ENCODE measurements around the gene PTCD2. TPM values are rescaled to one million over a fixed set of nuclear protein-coding genes. Genes with fewer than 3 reads are reported as not detected.

Gene PTCD2
- total and polyA plus RNA-seq, 9 donors, result 3.3 to 12.9 (median 7.7) TPM

DNA sequence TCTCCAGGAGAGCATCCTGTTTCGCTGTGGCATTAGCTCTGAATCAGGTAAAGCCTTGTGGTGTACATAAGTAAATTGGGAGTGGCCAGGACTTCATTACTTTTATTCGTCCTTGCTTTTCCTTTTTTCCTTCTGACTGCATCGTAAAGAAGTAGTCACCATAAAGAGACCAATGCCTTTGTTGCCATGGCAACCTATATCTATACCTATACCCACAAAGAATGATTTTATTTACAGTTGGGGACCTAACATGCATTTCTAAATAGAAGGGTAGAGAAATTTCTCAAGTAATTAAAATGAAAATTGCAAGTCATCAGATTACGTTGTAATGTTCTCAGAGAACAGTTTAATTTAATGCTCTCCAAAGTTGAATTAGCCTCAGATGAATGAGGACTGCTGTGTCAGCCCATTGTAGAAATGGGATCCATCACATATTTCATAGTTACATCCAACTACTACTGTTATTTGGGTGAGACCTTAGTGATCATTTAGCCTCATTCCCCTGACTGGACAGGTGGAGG lies 18.6 kb downstream of the PTCD2 start:
- 94 to 95% (median 94%) methylated on average over 4 of the region's 4 CpGs for WGBS, 3 donors
- H3K27me3 ChIP-seq, result no peaks in the 10 kb centered on the region
- H3K4me1 ChIP-seq (ENCODE audit: insufficient read depth), result no peaks in the 10 kb centered on the region
- intact Hi-C loops (cut with DNase I), result no loop called here
- no peak overlapping the region for H3K4me3 ChIP-seq
- no peak overlapping the region for H3K27ac ChIP-seq
- no peaks in the 10 kb centered on the region for H3K36me3 ChIP-seq
- DNase-seq, result no peak
- TF ChIP-seq POLR2A (IDR thresholded peaks at IDR 0.05) (no peak), EP300 (IDR thresholded peaks at IDR 0.05) (no peak)
- TF ChIP-seq, protein P1, sequence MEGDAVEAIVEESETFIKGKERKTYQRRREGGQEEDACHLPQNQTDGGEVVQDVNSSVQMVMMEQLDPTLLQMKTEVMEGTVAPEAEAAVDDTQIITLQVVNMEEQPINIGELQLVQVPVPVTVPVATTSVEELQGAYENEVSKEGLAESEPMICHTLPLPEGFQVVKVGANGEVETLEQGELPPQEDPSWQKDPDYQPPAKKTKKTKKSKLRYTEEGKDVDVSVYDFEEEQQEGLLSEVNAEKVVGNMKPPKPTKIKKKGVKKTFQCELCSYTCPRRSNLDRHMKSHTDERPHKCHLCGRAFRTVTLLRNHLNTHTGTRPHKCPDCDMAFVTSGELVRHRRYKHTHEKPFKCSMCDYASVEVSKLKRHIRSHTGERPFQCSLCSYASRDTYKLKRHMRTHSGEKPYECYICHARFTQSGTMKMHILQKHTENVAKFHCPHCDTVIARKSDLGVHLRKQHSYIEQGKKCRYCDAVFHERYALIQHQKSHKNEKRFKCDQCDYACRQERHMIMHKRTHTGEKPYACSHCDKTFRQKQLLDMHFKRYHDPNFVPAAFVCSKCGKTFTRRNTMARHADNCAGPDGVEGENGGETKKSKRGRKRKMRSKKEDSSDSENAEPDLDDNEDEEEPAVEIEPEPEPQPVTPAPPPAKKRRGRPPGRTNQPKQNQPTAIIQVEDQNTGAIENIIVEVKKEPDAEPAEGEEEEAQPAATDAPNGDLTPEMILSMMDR (IDR thresholded peaks at IDR 0.05), result no peak
- H3K9me3 ChIP-seq, result no peaks in the 10 kb centered on the region

DNA sequence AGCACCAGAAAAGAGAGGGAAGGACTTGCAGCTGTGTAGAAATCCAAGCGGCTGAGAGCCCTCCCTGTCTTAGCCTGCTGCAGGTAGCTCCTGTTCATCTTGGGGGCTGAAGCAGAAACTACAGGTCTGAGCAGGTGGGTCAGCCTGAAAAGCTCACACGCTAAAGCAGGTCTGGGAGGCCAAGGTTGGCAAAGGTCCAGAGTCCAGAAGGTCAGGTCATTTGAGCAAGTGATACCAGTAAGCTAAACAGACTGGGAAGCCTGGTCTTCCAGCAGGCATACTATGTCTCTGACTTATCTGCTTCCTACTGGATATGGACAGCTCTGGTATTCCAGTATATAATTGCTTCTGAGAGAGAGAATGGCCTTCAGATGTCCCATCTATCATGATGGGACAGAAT lies 26.2 kb downstream of the PTCD2 start:
- no peaks in the 10 kb centered on the region for H3K9me3 ChIP-seq
- intact Hi-C loops (cut with DNase I), result no loop called here
- WGBS, 3 donors, result 86 to 92% (median 88%) methylated on average over 2 of the region's 2 CpGs
- DNase-seq, result no peak
- no peaks in the 10 kb centered on the region for H3K27me3 ChIP-seq
- TF ChIP-seq EP300 (IDR thresholded peaks at IDR 0.05) (no peak), POLR2A (IDR thresholded peaks at IDR 0.05) (no peak)
- TF ChIP-seq, protein P1 (IDR thresholded peaks at IDR 0.05), result no peak
- no peak overlapping the region for H3K4me3 ChIP-seq
- H3K36me3 ChIP-seq, result no peaks in the 10 kb centered on the region
- no peak overlapping the region for H3K27ac ChIP-seq
- no peaks in the 10 kb centered on the region for H3K4me1 ChIP-seq (ENCODE audit: insufficient read depth)

DNA sequence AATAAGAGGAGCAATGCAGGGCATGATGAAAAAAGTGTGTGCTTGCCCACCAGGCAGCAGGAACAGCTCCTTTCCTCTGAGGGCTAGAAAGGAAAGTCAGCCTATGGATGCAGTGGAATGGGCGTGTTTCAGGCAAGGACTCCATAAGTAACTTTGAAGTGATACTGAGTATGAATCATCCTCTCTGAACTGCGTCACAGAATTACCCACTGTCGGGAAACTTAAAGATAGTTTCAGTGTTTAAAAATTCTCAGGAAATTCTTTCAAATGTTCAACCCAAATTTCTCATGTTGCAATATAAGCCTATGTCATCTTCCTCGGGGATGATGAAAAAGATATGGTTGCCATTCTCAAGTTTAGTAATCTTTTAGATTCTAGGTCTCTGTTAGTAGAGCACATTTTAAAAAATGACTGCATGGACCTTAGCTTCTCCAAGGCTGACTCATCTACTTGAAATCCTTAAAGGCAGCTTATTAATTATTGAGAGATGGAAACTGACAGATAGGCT lies 27.7 kb downstream of the PTCD2 start:
- Histone ChIP-seq H3K4me3 (no peak overlapping the region), H3K27me3 (no peaks in the 10 kb centered on the region), H3K9me3 (no peaks in the 10 kb centered on the region), H3K4me1 (ENCODE audit: insufficient read depth) (no peaks in the 10 kb centered on the region), H3K36me3 (no peaks in the 10 kb centered on the region), H3K27ac (no peak overlapping the region)
- DNase-seq, result no peak
- WGBS, 3 donors, result 78 to 93% (median 87%) methylated on average over 4 of the region's 4 CpGs
- intact Hi-C loops (cut with DNase I), result no loop called here
- TF ChIP-seq, protein P1 (IDR thresholded peaks at IDR 0.05), result no peak
- TF ChIP-seq EP300 (IDR thresholded peaks at IDR 0.05) (no peak), POLR2A (IDR thresholded peaks at IDR 0.05) (no peak)

DNA sequence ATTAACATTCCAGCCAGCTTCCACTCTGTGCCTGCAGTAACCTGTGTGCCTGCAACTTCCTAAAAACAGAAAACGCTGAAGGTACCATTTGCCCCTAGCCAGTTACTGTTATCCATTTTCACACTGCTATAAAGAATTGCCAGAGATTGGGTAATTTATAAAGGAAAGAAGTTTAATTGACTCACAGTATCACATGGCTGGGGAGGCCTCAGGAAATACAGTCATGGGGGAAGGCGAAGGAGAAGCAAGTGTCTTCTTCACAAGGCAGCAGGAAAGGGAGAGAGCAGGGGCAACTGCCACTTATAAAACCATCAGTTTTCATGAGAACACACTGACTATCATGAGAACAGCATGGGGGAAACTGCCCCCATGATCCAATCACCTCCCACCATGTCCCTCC lies 31.2 kb downstream of the PTCD2 start:
- Histone ChIP-seq H3K27ac (no peak overlapping the region), H3K27me3 (no peaks in the 10 kb centered on the region), H3K4me3 (no peak overlapping the region), H3K9me3 (no peaks in the 10 kb centered on the region), H3K4me1 (ENCODE audit: insufficient read depth) (no peaks in the 10 kb centered on the region), H3K36me3 (no peaks in the 10 kb centered on the region)
- TF ChIP-seq POLR2A (IDR thresholded peaks at IDR 0.05) (no peak), EP300 (IDR thresholded peaks at IDR 0.05) (no peak)
- TF ChIP-seq, protein P1 (IDR thresholded peaks at IDR 0.05), result no peak
- 90 to 98% (median 92%) methylated on average over 2 of the region's 2 CpGs for WGBS, 3 donors
- DNase-seq, result no peak
- intact Hi-C loops (cut with DNase I), result no loop called here
